Ascending aorta (tissue), 2 donors: ENCODE results near the gene YARS1. TPM values are rescaled to one million over a fixed set of nuclear protein-coding genes. Genes with fewer than 3 reads are reported as not detected.

Source experiments
- DNase-seq, 2 donors: peaks; one replicate each; pipeline ENCODE4 v3.0.0-alpha.2; 2019; ENCODE audit warnings: low spot score in 2 of 2
- H3K27ac ChIP-seq, 2 donors: fragments of 200-600 bp; sonication (generic); one replicate each; pipeline ENCODE4 v1.5.1; 2016 to 2017; ENCODE audit warnings: mild to moderate bottlenecking in 1 of 2
- H3K27me3 ChIP-seq: fragments of 200-600 bp; sonication (generic); one replicate; pipeline ENCODE4 v1.5.1; 2017
- H3K36me3 ChIP-seq, 2 donors: fragments of 200-600 bp; sonication (generic); one replicate each; pipeline ENCODE4 v1.5.1; 2016
- H3K4me1 ChIP-seq, 2 donors: fragments of 200-600 bp; sonication (generic); one replicate each; pipeline ENCODE4 v1.5.1; 2016 to 2017; ENCODE audit warnings: mild to moderate bottlenecking in 1 of 2
- H3K4me3 ChIP-seq, 2 donors: fragments of 200-600 bp; sonication (generic); one replicate each; pipeline ENCODE4 v1.5.1; 2016 to 2017; ENCODE audit warnings: mild to moderate bottlenecking in 1 of 2
- H3K9me3 ChIP-seq, 2 donors: fragments of 200-600 bp; sonication (generic); one replicate each; pipeline ENCODE4 v1.5.1; 2016
- CTCF ChIP-seq, 3 experiments: fragments of 200-600 bp in 2 of 3; fragments of 450-650 bp in 1 of 3; sonication (generic) in 2 of 3; IDR thresholded peaks; one replicate each; pipeline ENCODE4 v1.5.1; 2016 to 2019; ENCODE audit warnings: antibody characterized with exemption in 3 of 3, mild to moderate bottlenecking in 1 of 3, moderate library complexity in 1 of 3
- intact Hi-C: fragments of 100-400 bp; cut with DNase I; formaldehyde crosslinking; loops from one replicate; pipeline ENCODE4 v1.15.1; 2023
- total RNA-seq: library from RNA; depleted of rRNA; stranded (reverse); fragments of >200 nt; gene quantifications from one replicate; pipeline ENCODE4 v1.1.0, GENCODE V29; 2016

The YARS1 gene
- total RNA-seq, 1 donor from 2014 or later = 48.9 TPM

GRCh38 chr1:32813941-32814739 is 3.0 kb downstream of the YARS1 start:
- no peaks in the 10 kb centered on the region for H3K27me3 ChIP-seq
- peak overlapping the region in 1 of 2 donors; percentile 84 for H3K4me3 ChIP-seq
- peak in 1 of 2 donors; percentile 68 for DNase-seq
- intact Hi-C loops = no loop called here
- no peak for TF ChIP-seq CTCF (IDR thresholded peaks at IDR 0.05)
- peaks cover 13 to 17% of the 10 kb centered on the region in 2 donors for H3K36me3 ChIP-seq
- peak overlapping the region in 1 of 2 donors; percentile 46 for H3K27ac ChIP-seq
- H3K9me3 ChIP-seq = no peaks in the 10 kb centered on the region
- H3K4me1 ChIP-seq = peaks cover 13 to 36% of the 10 kb centered on the region in 2 donors

GRCh38 chr1:32811917-32812316 is 5.2 kb downstream of the YARS1 start:
- Histone ChIP-seq H3K27ac (no peak overlapping the region), H3K9me3 (no peaks in the 10 kb centered on the region), H3K27me3 (no peaks in the 10 kb centered on the region), H3K4me3 (no peak overlapping the region), H3K36me3 (peaks cover 23 to 39% of the 10 kb centered on the region in 2 donors), H3K4me1 (peaks cover 13 to 31% of the 10 kb centered on the region in 2 donors)
- DNase-seq = no peak
- no peak for TF ChIP-seq CTCF (IDR thresholded peaks at IDR 0.05)
- intact Hi-C loops = no loop called here

GRCh38 chr1:32811265-32811664 is 5.9 kb downstream of the YARS1 start:
- peaks cover 29 to 45% of the 10 kb centered on the region in 2 donors for H3K36me3 ChIP-seq
- no peaks in the 10 kb centered on the region for H3K27me3 ChIP-seq
- no peak for TF ChIP-seq CTCF (IDR thresholded peaks at IDR 0.05)
- intact Hi-C loops = no loop called here
- no peaks in the 10 kb centered on the region for H3K9me3 ChIP-seq
- H3K4me3 ChIP-seq = no peak overlapping the region
- no peak overlapping the region for H3K27ac ChIP-seq
- no peak for DNase-seq
- peaks cover 13 to 31% of the 10 kb centered on the region in 2 donors for H3K4me1 ChIP-seq

- intact Hi-C loops = no loop called here
- Histone ChIP-seq H3K4me1 (peaks cover 4 to 25% of the 10 kb centered on the region in 2 donors), H3K27me3 (no peaks in the 10 kb centered on the region), H3K27ac (no peak overlapping the region), H3K36me3 (peaks cover 38 to 52% of the 10 kb centered on the region in 2 donors), H3K4me3 (no peak overlapping the region), H3K9me3 (no peaks in the 10 kb centered on the region)
- TF ChIP-seq CTCF (IDR thresholded peaks at IDR 0.05) = no peak
- DNase-seq = no peak
Observed at GRCh38 chr1:32810358-32810757, 6.8 kb downstream of the YARS1 start.

GRCh38 chr1:32808580-32808979 is 8.6 kb downstream of the YARS1 start:
- TF ChIP-seq CTCF (IDR thresholded peaks at IDR 0.05) = no peak
- intact Hi-C loops = no loop called here

More at GRCh38 chr1:32808580-32808979, 8.6 kb downstream of the YARS1 start:
- Histone ChIP-seq H3K4me3 (no peak overlapping the region), H3K4me1 (peaks cover 2 to 11% of the 10 kb centered on the region in 2 donors), H3K9me3 (no peaks in the 10 kb centered on the region), H3K27ac (no peak overlapping the region), H3K27me3 (no peaks in the 10 kb centered on the region), H3K36me3 (peaks cover 43 to 57% of the 10 kb centered on the region in 2 donors)
- DNase-seq = no peak
